ENCODE measurements around the gene ZNF385D. TPM values are rescaled to one million over a fixed set of nuclear protein-coding genes. Genes with fewer than 3 reads are reported as not detected.

ZNF385D gene
- total RNA-seq, 4 donors from 2014 or later = 0.26 to 53.6 (median 19.2) TPM

DNA sequence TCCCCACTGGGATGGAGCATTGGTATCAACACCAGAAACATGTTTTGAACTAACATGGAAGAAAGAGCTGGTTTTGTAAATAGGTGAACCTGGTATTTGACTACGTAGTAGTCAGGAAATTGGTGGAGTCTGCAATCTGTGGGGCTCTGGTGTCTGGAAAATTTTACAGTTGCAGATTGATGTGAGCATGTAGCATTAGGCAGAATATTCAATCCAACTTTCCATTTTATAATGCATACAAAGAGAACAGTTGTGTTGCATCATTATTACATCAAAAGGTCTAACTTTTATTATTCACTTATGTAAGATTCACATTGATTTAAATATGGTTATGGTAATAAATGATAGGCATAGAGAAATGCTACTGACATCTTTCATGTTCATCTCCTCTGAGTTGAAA is 340.0 kb downstream of the ZNF385D start:
- Histone ChIP-seq H3K9me3 (no peaks in the 10 kb centered on the region), H3K27ac (no peak overlapping the region), H3K4me3 (no peak overlapping the region), H3K4me1 (no peaks in the 10 kb centered on the region), H3K36me3 (no peaks in the 10 kb centered on the region), H3K27me3 (no peaks in the 10 kb centered on the region)
- no peak for DNase-seq
- TF ChIP-seq, protein P1, sequence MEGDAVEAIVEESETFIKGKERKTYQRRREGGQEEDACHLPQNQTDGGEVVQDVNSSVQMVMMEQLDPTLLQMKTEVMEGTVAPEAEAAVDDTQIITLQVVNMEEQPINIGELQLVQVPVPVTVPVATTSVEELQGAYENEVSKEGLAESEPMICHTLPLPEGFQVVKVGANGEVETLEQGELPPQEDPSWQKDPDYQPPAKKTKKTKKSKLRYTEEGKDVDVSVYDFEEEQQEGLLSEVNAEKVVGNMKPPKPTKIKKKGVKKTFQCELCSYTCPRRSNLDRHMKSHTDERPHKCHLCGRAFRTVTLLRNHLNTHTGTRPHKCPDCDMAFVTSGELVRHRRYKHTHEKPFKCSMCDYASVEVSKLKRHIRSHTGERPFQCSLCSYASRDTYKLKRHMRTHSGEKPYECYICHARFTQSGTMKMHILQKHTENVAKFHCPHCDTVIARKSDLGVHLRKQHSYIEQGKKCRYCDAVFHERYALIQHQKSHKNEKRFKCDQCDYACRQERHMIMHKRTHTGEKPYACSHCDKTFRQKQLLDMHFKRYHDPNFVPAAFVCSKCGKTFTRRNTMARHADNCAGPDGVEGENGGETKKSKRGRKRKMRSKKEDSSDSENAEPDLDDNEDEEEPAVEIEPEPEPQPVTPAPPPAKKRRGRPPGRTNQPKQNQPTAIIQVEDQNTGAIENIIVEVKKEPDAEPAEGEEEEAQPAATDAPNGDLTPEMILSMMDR (IDR thresholded peaks at IDR 0.05) = no peak
- TF ChIP-seq POLR2A (IDR thresholded peaks at IDR 0.05) = no peak
- intact Hi-C loops (cut with DNase I; ENCODE audit: low total_unique reads) = no loop called here

DNA sequence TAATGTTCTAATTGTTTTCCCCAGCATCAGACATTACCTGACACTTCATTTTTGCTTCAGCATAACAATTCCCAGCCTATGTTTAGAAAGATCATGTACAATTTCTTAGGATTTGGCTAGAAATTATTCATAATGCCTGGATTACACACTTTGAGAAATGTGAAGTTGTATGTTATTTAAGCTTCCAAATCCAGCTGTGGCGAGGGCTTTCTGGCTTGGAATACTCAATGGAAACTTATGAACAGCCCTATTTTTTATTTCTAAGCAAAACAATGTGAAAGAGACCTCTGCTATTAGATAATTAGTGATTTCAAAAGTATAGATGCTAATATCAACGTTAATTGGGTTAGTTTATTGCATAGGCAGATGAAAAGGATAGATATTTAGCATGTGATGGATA is 341.6 kb downstream of the ZNF385D start:
- H3K9me3 ChIP-seq = no peaks in the 10 kb centered on the region
- no peak for TF ChIP-seq POLR2A (IDR thresholded peaks at IDR 0.05)
- TF ChIP-seq, protein P1 (IDR thresholded peaks at IDR 0.05) = no peak
- H3K36me3 ChIP-seq = no peaks in the 10 kb centered on the region
- H3K4me3 ChIP-seq = no peak overlapping the region
- no peaks in the 10 kb centered on the region for H3K27me3 ChIP-seq
- H3K4me1 ChIP-seq = no peaks in the 10 kb centered on the region
- H3K27ac ChIP-seq = no peak overlapping the region
- intact Hi-C loops (cut with DNase I; ENCODE audit: low total_unique reads) = no loop called here
- DNase-seq = no peak

DNA sequence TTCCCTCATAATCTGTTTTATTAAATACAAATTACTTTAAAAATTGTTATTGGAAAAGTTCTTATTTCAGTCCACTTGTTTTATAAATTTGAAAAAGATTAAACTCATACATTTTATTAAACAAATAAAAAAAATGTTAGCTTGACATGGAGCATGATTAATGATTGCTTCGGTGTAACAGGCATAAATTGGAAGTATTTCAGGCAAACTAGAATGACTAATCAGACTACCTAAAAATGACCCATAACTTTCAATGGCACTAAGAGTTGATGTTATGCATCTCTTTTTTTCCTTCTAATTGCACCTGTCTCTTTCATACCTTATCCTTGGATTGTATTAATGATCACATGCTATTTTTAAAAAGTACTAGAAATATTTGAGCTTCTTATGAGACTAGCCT is 343.3 kb downstream of the ZNF385D start:
- intact Hi-C loops (cut with DNase I; ENCODE audit: low total_unique reads) = no loop called here
- no peaks in the 10 kb centered on the region for H3K36me3 ChIP-seq

DNA sequence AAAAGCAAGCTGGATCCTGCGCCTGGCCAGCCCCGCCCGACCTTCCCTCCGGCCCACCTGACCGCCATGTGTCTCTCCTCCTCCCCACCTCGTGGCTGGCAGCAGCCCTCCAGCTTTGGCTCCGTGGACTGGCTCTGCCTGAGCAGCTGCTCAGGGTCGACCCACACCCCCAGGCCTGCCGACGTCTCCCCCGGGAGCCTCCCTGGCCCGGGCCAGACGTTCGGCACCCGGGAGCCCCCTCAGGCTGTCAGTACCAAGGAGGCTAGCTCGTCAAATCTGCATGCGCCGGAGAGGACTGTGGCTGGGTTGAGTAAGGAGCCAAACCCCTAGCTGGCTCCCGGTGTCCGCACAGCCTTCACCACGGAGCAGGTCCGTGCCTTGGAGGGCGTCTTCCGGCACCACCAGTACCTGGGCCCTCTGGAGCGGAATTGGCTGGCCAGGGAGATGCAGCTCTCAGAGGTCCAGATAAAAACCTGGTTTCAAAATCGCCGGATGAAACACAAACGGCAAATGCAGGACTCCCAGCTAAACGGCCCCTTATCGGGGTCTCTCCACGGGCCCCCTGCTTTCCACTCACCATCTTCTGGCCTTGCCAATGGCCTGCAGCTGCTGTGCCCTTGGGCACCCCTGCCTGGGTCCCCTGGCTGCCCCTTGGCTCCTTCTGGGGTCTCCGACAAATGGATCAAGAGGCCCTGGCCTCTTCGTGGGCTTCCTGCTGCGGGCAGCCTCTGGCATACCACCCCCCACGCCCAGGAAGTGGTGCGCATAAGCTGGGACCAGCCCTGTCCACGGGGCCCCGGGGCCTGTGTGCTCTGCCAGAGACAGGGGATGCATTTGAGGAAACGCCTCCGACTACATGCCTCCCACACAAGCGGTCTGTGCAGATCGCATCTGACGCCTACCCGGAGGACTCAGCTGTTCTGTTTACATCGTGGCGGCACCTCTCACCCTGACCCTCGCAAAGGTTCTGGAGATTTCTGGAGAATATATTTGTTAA is 345.0 kb downstream of the ZNF385D start:
- Histone ChIP-seq H3K27ac (no peak overlapping the region), H3K4me1 (no peaks in the 10 kb centered on the region), H3K27me3 (no peaks in the 10 kb centered on the region), H3K4me3 (no peak overlapping the region), H3K9me3 (no peaks in the 10 kb centered on the region), H3K36me3 (no peaks in the 10 kb centered on the region)
- DNase-seq = no peak
- TF ChIP-seq, protein P1 (IDR thresholded peaks at IDR 0.05) = no peak
- TF ChIP-seq POLR2A (IDR thresholded peaks at IDR 0.05) = no peak
- intact Hi-C loops (cut with DNase I; ENCODE audit: low total_unique reads) = no loop called here

More for the DNA sequence above, 343.3 kb downstream of the ZNF385D start:
- H3K4me1 ChIP-seq = no peaks in the 10 kb centered on the region
- TF ChIP-seq, protein P1 (IDR thresholded peaks at IDR 0.05) = no peak
- no peak for TF ChIP-seq POLR2A (IDR thresholded peaks at IDR 0.05)
- H3K4me3 ChIP-seq = no peak overlapping the region
- no peaks in the 10 kb centered on the region for H3K27me3 ChIP-seq
- H3K27ac ChIP-seq = no peak overlapping the region
- no peak for DNase-seq
- no peaks in the 10 kb centered on the region for H3K9me3 ChIP-seq

DNA sequence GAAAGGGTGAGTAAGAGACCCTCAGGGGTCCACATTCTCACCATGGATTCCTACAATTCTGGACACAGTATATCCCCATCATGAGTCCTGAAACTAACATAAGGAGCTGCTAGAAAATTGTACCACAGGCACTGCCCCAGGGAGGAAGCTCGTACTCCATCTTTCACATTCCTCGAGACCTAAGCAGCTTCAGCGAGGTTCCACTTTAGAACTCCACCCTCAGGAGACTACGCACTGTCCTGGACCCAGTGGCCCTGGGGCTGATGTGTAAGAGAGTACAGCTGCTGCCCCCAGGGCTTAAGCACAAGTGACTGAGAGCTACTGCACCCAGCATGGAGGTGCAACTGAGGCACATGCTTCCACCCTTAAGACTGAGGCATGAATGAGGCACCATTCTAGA is 352.5 kb downstream of the ZNF385D start:
- Histone ChIP-seq H3K27ac (no peak overlapping the region), H3K4me3 (no peak overlapping the region), H3K4me1 (no peaks in the 10 kb centered on the region), H3K9me3 (no peaks in the 10 kb centered on the region), H3K36me3 (no peaks in the 10 kb centered on the region), H3K27me3 (no peaks in the 10 kb centered on the region)
- TF ChIP-seq, protein P1 (IDR thresholded peaks at IDR 0.05) = no peak
- no peak for TF ChIP-seq POLR2A (IDR thresholded peaks at IDR 0.05)
- intact Hi-C loops (cut with DNase I; ENCODE audit: low total_unique reads) = no loop called here
- no peak for DNase-seq

Data from uterus (tissue), 4 donors.